C4-2B (cell line): Measurements from ENCODE around the gene HES5.

ENCODE experiments used
- H3K27ac ChIP-seq: fragments of 450-650 bp; 2 replicates; pipeline ENCODE4 v1.5.1; 2017
- ZFX ChIP-seq: fragments of 450-650 bp; IDR thresholded peaks from 2 replicates; pipeline ENCODE4 v1.6.1; 2017
- TF ChIP-seq, protein P1 (sequence below): fragments of 450-650 bp; conservative IDR thresholded peaks from 2 replicates; pipeline ENCODE4 v1.5.1; 2017; ENCODE audit warnings: mild to moderate bottlenecking

HES5 gene

DNA sequence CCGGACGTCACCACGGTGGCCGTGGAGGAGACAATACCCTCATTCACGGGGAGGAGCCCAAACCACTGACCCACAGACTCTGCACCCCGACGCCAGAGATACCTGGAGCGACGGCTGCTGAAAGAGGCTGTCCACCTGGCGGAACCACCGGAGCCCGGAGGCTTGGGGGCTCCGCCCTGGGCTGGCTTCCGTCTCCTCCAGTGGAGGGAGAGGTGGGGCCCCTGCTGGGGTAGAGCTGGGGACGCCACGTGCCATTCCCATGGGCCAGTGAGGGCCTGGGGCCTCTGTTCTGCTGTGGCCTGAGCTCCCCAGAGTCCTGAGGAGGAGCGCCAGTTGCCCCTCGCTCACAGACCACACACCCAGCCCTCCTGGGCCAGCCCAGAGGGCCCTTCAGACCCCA is 33.1 kb upstream of the HES5 start:
- H3K27ac ChIP-seq = no peak overlapping the region
- TF ChIP-seq, protein P1, sequence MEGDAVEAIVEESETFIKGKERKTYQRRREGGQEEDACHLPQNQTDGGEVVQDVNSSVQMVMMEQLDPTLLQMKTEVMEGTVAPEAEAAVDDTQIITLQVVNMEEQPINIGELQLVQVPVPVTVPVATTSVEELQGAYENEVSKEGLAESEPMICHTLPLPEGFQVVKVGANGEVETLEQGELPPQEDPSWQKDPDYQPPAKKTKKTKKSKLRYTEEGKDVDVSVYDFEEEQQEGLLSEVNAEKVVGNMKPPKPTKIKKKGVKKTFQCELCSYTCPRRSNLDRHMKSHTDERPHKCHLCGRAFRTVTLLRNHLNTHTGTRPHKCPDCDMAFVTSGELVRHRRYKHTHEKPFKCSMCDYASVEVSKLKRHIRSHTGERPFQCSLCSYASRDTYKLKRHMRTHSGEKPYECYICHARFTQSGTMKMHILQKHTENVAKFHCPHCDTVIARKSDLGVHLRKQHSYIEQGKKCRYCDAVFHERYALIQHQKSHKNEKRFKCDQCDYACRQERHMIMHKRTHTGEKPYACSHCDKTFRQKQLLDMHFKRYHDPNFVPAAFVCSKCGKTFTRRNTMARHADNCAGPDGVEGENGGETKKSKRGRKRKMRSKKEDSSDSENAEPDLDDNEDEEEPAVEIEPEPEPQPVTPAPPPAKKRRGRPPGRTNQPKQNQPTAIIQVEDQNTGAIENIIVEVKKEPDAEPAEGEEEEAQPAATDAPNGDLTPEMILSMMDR = no peak
- no peak for TF ChIP-seq ZFX

- TF ChIP-seq, protein P1 = no peak; the same call in 1 of the 2 replicates
- no peak for TF ChIP-seq ZFX
- H3K27ac ChIP-seq = no peak overlapping the region
These were observed 32.1 kb upstream of the HES5 start for GRCh38 chr1:2561898-2562895.

GRCh38 chr1:2561446-2561845 is 31.4 kb upstream of the HES5 start:
- H3K27ac ChIP-seq = no peak overlapping the region
- TF ChIP-seq, protein P1 = no peak
- TF ChIP-seq ZFX = no peak

DNA sequence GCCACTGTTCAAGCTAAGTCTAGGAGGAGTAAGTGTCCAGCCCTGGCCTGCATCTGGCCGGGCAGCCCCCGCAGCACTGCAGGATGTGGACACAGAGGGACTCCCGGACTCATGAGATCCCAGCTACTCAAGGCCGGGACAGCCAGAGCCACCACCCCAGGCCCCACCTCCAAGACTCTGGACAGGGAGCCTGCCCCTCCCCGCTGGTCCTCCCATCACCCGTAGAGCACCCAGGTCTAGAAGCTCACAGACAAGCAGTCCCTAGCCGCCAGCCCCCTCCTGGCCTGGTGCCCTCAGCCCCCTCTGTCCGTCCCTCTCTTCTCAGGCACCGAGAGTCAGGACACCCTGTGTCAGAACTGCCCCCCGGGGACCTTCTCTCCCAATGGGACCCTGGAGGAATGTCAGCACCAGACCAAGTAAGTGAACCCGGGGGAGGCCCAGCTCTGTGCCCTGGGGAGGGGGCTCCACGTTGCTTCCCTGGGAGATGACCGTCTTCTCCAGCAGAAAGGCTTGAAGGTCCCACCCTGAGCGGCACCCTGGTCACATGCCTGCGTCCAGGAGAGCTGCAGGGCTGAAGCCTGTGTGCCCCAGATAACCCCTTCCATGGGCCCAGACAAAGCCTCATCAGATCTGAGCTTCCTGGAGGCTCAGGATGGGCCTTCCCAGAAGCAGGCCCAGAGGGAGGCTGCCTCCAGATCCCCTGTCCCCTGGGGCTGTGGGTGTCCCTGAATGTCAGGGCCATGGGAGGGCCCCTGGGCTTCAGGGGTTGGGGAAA is 30.4 kb upstream of the HES5 start:
- H3K27ac ChIP-seq = no peak overlapping the region
- TF ChIP-seq, protein P1 = no peak
- no peak for TF ChIP-seq ZFX

DNA sequence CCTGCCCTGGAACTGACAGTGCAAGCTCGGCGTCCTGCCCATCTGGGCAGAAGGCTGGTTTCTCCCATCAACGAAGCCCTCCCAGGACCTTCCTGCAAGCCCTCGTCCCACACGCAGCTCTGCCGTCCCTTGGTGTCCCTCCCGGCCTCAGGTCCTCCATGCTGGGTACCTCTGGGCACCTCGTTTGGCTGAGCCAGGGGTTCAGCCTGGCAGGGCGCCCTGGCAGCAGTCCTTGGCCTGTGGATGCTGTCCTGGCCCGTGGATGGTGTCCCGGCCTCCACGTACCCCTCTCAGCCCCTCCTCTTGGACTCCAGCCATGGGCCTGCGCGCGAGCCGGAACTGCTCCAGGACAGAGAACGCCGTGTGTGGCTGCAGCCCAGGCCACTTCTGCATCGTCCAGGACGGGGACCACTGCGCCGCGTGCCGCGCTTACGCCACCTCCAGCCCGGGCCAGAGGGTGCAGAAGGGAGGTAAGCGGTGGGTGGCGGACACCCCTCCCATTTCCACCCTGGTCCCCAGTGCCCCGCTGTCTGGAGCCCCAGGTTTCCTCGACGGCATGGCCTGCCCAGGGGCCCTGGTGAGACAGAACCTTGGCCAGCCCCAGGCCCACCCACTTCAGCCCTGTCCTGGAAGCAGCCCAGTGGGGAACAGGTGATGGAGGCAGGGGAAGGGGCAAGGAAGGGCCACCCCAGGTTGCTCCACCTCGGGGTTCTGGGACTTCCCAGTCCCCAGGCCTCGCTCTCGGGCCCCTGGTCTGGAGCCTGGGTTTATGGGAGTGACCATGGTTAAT is 29.6 kb upstream of the HES5 start:
- no peak overlapping the region for H3K27ac ChIP-seq
- TF ChIP-seq, protein P1 = no peak
- TF ChIP-seq ZFX = no peak

DNA sequence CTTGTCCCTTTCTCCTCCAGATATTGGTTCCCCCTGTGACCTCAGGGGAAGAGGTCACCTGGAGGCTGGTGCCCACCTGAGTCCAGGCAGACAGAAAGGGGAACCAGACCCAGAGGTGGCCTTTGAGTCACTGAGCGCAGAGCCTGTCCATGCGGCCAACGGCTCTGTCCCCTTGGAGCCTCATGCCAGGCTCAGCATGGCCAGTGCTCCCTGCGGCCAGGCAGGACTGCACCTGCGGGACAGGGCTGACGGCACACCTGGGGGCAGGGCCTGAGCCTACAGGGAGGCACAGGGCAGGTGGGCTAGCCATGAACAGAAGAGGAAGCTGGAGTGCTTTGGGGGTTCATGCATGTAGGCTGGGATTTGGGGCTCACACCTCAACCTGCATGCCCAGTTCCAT is 28.8 kb upstream of the HES5 start:
- TF ChIP-seq, protein P1 = no peak
- TF ChIP-seq ZFX = no peak
- no peak overlapping the region for H3K27ac ChIP-seq
